GM18867 (cell line): ENCODE data around the gene SIAH3.

Source experiments
- ATAC-seq: cut with Tn5 transposase; IDR thresholded peaks from one replicate; pipeline ENCODE4 v1.9.1; 2021; ENCODE audit warnings: mild to moderate bottlenecking, moderate library complexity; ENCODE audit not compliant: unreplicated experiment

Gene SIAH3

DNA sequence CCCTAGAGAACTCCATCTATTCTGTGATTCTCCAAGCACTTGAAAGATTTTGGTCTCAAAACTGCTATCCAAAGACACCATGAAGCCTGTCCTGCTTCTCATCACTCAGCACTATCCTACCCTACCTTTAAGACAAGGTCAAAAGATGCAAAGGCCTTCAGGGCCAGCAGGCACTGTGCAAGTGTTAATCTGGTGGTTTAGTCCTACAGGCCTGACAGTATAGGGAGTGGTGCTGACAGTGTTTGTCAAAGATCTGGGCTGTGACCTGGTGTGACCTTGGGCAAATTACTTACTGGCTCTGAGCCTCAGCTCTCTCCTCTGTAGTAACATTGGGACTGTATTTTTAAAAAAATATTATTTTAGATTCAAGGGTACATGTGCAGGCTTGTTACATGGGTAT is 28.0 kb downstream of the SIAH3 start:
- ATAC-seq, result no peak

DNA sequence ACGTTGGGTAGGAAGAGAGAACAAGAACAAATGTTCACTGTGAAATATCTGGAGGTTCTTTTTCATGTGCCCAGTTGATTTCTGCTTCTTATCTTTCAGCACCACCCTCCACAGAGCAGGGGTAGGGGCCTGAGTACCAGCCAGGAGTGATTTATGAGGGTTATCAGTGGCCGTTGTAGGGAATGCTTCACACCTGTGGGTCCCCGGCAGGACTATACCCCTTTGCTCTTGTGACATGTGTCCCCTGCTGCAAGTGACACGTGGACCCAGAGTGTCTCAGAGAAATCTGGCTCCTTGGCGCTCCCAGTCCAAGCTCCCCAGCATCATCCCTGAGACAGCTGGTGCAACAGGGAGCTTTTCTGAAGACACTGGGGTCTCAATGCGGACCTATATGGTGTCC is 29.7 kb downstream of the SIAH3 start:
- ATAC-seq, result no peak

DNA sequence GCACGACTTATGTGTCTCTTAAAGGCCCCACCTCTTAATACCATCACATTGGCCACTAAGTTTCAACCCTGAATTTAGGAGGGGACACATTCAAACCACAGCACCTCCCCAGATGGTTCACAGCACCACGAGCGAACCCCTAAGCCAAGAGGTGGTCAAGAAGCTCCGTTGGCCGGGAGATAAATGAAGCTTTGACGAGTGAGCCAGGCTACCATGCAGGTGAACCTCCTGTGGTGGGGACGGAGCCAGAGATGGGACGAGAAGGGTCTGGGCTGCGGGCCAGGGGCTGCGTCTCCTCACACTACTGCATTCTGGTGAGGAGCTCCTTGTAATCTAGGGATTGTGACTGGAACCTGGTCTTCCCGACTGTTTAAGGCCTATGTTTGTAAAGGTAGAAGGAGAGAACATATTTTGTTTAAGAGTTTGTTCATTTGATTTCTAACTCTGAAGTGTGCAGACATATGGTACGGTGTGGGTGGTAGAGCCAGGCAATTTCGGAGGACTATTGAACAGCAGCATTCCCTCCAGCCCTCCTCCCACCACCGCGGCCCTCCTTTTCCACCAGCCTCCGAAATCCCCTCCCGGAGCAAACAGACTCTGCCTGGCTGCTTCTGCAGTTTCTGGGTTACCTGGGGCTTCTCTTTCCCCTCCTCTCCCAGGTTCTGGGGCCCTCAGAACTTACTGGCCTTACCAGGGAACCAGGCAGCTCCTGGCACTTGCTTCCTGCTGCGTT is 31.3 kb downstream of the SIAH3 start:
- no peak for ATAC-seq

DNA sequence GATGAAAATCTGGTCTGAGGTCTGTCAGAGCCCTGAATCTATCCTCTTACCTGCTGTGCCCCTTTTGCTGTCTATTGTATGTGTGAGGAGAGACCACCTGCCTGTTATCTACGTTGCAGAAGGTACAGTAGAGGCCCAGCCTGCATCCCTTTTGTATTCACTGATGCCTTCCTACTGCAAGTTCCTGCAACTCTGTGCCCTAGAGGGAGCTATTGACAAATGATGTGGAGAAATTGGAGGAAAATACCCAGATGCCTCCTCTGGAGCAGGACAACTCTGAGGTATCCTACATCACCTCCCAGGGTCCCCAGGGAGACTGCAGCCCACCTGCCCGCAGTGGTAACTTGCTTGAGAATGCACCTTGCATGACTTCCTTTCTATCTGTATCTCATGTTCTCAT is 33.7 kb downstream of the SIAH3 start:
- ATAC-seq, result no peak

DNA sequence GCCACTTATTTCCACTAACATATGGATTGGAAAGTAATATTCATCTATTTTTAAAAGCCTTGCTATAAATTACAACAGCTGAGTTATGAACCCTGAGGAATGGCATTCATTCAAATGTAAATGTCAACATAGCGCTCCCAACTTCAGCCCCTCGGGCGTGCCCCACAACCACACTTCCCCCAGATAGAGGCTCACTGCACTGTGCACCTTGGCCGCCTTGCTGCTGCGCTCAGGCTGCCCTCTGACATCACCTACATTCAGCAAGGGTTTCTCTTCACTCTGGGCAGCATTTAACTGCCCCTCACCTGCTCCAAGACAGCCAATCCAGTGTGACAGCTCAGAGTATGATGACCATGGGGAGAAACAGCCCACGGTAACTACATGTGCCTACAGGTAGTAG is 35.1 kb downstream of the SIAH3 start:
- no peak for ATAC-seq

DNA sequence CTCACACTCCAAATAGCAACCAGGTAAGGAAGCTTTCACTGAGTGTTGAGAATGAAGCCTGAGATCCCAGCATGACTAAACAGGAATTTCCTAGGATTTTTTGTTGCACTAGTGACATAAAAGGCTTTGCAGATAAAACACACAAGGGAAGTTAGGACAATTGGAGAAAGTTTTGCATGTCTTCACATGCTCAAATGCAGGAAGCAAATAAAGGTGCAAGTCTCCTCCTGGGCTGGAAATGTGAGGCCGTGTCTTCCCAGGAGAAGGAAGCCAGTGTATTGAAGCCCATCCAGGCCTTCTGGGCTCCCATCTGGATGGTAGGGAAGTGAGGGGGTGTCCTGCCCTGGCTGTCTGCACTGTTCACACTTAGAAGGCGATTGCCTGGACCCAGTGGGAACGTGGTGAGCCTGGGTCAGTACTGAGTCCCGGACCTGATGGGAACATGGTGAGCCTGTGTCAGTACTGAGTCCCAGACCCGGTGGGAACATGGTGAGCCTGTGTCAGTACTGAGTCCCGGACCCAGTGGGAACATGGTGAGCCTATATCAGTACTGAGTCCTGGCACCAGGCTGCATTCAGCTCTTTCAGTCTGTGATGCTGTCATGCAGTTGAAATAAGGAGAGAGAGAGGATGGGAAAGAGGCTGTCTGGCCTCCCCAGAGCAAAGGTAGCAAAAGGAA is 38.7 kb downstream of the SIAH3 start:
- ATAC-seq, result no peak

DNA sequence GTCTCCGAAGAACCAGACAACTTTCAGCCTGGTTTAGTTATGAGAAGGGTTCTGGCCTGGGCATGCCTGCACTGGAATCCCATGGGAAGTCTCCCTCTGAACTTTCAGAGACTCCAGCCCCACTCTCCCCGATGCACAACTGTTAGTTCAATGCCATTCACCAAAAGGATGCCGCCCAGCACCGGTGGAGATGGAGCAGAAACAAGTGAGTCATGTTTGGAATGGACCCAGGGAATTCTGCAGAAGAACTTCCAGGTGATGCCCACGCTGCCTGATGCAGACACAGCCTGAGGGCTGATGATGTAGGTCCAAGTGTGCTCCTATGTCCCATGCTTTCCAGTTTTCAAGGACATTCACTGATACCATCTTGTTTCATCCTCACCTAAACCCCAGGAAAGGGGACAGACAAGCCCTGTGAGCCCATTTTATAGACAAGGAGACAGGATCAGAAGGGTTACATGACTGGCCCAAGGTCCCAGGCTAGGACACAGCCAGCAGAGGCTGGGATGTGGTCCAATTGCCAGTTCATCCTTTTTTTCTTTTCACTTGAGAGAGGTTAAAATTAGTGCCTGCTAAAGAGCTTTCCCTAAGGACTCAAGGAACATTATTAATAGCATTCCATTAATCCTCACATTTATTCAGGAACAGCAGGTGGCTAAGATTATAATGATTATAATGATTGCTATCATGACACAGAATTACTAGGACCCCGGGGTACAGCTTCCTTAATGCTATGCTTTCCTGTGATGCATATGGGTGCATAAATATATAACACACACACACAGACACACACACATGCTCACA is 39.5 kb downstream of the SIAH3 start:
- ATAC-seq, result no peak

DNA sequence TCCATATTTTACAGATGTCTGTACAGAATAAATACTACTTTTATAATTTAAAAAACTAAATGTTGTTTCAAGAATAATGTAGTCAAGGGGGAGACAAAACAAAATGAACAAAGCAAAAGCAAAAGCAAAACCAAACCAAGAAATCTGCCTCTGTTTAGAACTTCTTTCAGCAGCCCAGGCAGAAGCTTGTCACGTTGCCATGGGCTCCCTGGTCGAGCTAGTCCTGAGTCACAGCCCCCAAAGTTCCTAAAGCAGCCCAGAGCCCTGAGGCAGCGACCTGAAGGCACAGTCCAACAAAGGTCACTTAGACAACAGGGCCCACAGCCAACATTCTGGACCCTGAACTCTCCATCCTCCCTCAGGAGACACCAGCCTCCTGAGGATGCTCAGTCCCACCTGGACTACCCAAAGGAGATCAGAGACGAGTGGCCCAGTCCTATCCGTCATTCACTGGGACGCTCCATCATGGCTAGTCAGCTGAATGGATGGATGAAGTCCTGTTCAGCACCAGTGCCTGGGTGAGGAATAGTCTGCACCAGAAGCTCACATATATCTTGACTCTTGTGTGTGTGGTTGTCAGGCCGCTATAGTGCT is 41.7 kb downstream of the SIAH3 start:
- ATAC-seq, result no peak

DNA sequence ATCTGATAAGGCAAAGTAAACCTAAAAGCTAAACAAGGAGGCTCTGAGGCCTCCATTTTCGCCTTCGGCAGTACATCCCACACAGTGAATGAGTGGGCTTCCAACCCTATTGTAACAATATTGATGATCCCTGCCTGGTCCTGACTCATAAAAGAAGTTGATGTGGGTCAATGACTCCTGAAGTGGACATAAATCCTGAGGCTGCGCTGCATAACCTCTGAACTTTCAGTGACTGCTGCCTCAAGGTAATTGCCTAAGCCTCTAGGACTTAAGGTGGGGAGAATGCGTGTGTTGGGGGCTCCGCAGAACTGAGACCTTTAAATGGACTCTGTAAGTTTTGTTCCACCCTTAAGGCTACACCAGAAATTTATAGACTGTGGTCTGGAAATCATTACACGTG is 42.6 kb downstream of the SIAH3 start:
- ATAC-seq, result no peak

DNA sequence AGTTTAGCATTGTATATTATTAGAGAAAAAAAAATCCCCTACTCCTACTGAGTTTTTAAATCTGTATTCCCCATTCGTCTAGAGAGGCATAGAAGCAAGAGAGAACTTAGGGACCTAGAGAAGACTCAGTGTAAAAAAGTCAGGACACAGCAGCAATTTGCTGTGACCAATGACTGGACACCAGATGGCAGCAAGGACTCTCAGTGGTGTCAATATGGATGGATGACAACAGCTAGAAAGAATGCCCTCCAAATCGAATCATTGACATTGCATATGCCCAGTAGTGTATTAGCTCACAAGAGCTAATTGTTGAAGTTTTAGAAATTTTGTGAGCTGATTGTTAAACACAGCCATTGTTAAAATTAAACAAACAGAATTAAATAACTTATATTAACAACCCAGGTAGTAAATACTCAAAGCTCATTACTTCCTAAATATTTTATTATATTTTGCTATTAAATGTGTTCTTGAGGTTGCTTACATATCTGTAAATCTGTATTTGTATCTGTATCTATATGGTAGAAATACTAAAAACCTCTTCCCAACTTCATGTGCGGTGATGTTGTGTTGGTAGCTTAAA is 43.9 kb downstream of the SIAH3 start:
- peak; percentile 43 for ATAC-seq

DNA sequence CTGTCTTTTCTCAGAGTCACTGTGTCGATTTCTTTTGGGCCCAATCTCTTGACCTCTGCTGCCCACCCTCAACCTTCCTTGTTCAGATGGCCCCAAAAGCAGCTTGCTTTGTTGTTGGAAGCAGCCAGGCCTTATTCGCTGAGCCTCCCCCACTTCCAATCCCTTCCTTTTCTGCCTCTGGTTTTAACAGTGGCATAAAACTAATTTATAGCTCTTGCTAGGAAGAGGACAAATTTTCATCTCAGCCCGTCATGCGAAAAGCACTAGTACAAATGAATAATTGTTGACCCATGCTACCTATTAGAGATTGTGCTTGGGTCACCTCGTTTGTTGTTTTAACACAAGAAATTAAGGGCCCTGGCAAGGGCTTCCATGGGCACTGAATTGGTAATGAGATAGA is 51.1 kb downstream of the SIAH3 start:
- no peak for ATAC-seq

DNA sequence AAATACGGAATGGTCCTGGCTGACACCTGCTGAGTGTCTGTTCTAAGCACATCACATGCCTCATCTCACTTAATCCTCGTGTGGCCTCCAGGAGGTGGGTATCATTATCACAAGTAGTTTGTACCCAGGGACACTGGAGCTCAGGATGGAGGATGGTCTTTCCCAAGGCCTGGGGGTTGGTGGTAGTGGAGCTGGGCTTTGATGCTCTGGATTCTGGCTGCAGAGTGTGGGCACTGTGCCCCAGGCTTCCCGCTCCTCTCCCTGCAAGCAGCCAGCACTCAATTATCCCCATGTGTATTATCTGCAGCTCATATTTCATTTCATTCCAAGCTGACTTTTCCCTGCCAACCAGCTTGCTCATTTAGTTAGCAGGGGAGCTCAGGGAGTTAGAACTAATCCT is 52.1 kb downstream of the SIAH3 start:
- ATAC-seq, result no peak

DNA sequence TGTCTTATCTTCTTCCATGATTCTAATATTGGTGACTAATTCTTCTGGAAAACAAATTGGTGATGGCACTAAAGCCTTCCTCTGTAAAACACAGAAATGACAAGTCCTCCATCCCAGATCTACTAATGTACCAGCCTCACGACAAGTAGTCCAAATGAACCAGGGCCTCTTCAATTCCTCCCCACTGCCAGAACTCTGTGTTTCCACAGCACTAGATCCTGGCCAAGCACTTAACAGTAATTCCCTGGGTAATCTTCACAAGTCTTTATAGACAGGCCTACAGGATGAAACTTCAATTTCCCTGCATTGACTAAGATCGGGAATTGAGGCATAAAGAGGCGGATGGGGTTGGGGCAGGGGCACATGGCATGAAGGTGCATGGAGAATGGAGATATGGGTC is 52.7 kb downstream of the SIAH3 start:
- ATAC-seq, result no peak

DNA sequence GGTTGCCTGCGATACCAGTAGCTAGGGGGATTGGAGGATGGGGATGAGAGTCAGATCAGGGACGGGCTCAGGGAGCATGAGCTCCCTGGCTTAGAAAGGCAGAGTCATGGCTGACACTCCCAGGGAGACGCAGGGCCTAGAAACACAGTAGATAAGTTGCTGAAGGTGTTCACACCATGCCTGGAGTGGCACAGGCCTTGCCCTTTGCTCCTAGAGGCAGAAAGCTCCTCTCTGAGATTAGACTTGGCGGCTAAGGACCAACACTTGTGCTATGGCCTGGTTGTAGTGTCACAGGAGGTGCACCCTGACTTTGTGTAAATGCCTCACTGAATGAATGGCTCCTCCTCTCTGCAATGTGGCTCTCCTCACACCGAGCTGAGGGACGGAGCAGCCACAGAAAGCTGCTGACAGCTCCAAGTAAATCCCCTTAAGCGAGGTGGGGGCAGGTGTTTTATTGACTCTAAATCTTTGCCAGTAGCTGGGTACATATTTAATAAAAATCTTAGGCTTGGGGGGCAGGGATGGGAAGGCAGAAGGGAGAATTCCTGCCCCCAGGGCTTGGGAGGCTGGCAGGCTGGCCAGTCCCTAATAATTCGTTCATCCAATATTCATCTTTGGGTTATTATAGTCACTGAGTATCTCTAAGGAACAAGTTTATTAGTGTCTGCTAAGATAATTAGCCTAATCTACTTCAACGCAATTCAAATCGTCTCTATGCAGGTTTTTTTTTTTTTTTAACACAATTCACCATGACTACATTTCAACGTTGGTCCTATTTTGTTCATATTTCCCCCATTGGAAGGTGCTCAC is 54.9 kb downstream of the SIAH3 start:
- no peak for ATAC-seq

DNA sequence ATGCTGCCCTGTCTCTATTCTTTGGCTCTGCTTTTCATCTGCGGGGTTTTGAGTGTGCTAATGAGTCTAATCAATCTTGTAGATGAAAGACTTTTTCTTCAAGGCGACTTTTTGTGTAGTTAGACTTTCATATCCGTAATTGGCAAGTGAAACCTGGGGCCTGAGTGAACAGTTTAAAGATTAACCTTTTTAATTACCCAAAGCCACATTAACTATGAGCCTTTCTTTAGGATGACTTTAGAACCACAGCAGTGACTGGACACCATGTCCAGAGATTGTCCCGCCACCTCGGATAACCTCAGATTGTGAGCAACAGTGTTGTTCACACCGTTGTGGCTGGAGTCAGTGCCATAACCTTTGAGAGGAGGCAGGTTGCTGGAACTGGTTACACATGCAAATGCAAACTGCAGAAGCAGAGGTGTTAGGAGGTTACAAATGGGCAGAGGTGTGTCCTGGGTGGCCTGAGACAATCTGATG is 58.7 kb downstream of the SIAH3 start:
- peak; percentile 65 for ATAC-seq

DNA sequence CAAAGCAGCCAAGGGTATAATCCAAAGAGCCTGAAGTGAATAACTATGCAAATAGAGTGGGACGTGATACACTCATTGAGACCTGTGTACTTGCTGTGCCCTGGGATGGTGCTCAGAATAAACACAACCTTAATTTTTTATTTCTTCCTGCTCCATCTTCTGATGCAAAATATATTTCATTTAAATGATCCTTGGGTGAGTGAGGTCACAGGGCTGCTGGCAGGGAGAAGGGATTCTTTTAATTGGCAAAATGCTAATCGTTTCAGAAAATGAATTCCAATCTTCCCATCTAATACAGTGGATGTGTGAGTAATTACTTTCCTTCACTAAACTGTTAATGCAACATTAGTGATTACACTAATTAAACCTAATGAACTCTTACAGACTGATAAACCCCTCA is 63.5 kb downstream of the SIAH3 start:
- no peak for ATAC-seq

DNA sequence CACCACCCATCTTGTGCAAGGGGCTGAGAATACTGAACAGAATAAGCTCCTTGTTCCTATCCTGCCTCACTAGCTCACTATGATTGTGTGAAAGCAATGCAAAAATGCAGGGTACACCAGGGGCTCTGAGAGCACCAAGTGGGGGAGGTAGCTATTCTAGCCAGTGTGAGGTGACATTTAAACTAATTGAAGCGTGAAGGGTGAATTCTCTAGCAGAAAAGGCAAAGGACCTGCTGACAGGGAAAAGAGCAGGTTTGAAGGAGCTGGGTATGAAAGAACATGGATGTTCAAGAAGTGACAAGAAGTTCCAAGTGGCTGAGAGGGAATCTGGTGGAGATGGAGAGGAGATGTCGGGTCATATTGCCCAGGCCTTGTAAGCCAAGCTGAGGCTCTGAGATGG is 64.2 kb downstream of the SIAH3 start:
- ATAC-seq, result no peak

DNA sequence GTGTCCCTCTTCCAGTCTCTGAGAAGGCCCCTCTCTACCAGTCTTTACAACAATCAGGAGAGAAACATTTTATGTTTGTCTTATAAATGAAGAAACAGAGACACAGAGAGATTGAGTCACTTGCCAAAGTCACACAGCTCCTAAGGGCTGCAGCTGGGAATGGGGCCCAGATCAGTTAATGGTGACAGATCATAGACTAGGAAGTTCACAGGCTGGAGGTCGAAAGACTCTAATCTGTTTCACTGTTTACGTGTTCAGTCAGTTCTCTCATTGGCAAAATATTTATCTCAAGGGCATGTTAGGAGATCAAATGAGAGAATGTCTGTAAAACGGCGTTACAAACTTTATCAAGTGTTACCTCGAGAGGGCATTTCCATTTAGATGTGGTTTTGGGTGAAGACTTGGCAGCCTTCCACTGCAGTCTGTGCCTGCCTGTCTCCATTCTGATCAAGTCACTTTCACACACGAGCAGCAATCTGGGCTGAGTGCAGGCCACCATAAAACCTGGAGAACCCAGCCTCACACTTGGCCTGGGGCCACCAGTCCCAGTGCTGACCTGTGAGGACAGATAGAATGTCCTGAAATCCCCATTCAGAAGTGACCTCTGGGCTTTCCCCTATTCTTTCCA is 65.1 kb downstream of the SIAH3 start:
- no peak for ATAC-seq

DNA sequence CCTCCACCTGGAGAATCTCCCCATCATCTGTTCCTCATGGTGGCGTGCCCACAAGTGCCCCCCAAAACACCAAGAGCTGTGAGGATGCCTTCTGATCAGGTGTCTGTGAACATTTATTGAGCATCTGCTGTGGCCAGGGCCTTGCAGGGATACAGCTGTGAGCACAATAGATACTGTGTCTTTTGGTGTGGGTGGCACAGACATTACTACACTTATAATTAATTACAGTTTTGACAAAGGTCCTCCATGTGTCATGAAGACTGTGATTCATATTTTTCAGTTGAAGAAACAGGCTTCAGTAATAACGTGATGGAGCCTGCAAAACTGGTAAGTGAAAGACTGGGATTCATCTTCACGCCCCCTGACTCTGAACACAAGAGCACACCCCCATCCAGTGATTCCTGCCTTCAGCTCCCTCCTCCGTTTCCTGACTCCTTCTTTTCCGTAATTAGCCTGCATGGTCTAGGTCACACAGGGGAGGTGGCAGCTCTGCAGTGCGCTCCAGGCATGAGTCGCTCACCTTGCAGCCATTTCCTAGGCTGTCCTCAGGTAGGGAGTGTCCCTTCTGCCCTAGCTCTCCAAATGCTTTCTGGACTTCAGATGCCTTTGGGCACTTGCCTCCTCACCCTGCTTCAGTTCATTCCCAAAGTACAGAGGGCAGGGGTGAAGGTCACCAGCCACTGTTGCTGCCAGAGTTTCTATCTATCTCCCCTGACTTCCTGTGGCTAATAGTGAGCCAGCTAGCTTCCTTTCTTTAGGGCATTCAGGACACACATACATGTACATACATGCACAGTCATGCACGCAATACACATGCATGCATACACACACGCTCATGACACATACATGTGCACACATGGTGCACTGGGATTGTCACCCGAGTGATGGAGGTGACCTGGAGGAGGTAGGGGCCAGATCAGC is 66.5 kb downstream of the SIAH3 start:
- ATAC-seq, result no peak
